Effector memory CD8-positive, alpha-beta T cell (primary cell): ENCODE results near the gene CAMSAP2.

Source experiments
- ATAC-seq: fragments of 150-1000 bp; cut with Tn5 transposase; replicated peaks from 2 replicates; pipeline ENCODE4 v1.10.0; 2021; ENCODE audit warnings: mild to moderate bottlenecking, moderate library complexity
- DNase-seq, 3 experiments: peaks; one replicate each; pipeline ENCODE4 v3.0.0; 2021
- H3K27ac Mint-ChIP-seq, 2 donors: one replicate each; pipeline ENCODE4 v1.8.0; 2022; ENCODE audit warnings: mild to moderate bottlenecking in 2 of 2, mixed read lengths in 2 of 2, moderate library complexity in 2 of 2
- H3K27me3 Mint-ChIP-seq, 2 donors: one replicate each; pipeline ENCODE4 v1.8.0; 2022; ENCODE audit warnings: mixed read lengths in 2 of 2
- H3K36me3 Mint-ChIP-seq: one replicate; pipeline ENCODE4 v1.8.0; 2022; ENCODE audit warnings: mild to moderate bottlenecking, moderate library complexity, mixed read lengths; ENCODE audit not compliant: insufficient read depth
- H3K4me1 Mint-ChIP-seq, 2 donors: one replicate each; pipeline ENCODE4 v1.8.0; 2022; ENCODE audit warnings: low read depth in 2 of 2, mixed read lengths in 2 of 2
- H3K4me3 Mint-ChIP-seq, 2 donors: one replicate each; pipeline ENCODE4 v1.8.0; 2022; ENCODE audit warnings: mild to moderate bottlenecking in 2 of 2, mixed read lengths in 2 of 2, moderate library complexity in 2 of 2
- H3K9me3 Mint-ChIP-seq, 2 donors: one replicate each; pipeline ENCODE4 v1.8.0; 2022; ENCODE audit warnings: mixed read lengths in 2 of 2

CAMSAP2 gene

GRCh38 chr1:200889571-200889970 is 150.9 kb downstream of the CAMSAP2 start:
- Mint-ChIP-seq H3K4me1 (peaks cover 50 to 57% of the 10 kb centered on the region in 2 donors), H3K36me3 (peaks cover 8% of the 10 kb centered on the region), H3K27me3 (peaks cover 11 to 32% of the 10 kb centered on the region in 2 donors), H3K9me3 (no peaks in the 10 kb centered on the region), H3K4me3 (peak overlapping the region; percentile 68), H3K27ac (peak overlapping the region; percentile 80 to 83)
- DNase-seq (no peak), ATAC-seq (peak; percentile 21)

GRCh38 chr1:200890027-200890426 is 151.3 kb downstream of the CAMSAP2 start:
- peak overlapping the region; percentile 68 for H3K4me3 Mint-ChIP-seq

GRCh38 chr1:200890818-200891773 is 152.4 kb downstream of the CAMSAP2 start:
- Mint-ChIP-seq H3K4me3 (peak overlapping the region; percentile 68 to 74), H3K36me3 (peaks cover 8% of the 10 kb centered on the region), H3K27me3 (peaks cover 11 to 37% of the 10 kb centered on the region in 2 donors), H3K27ac (peak overlapping the region; percentile 70), H3K4me1 (peaks cover 44 to 48% of the 10 kb centered on the region in 2 donors), H3K9me3 (no peaks in the 10 kb centered on the region)
- DNase-seq (no peak), ATAC-seq (no peak)

More at GRCh38 chr1:200890027-200890426, 151.3 kb downstream of the CAMSAP2 start:
- H3K36me3 Mint-ChIP-seq = peaks cover 8% of the 10 kb centered on the region
- peak overlapping the region; percentile 70 to 83 for H3K27ac Mint-ChIP-seq
- peaks cover 50 to 57% of the 10 kb centered on the region in 2 donors for H3K4me1 Mint-ChIP-seq
- DNase-seq (no peak), ATAC-seq (no peak)
- H3K27me3 Mint-ChIP-seq = peaks cover 11 to 37% of the 10 kb centered on the region in 2 donors
- H3K9me3 Mint-ChIP-seq = no peaks in the 10 kb centered on the region

- peaks cover 41 to 44% of the 10 kb centered on the region in 2 donors for H3K4me1 Mint-ChIP-seq
- H3K4me3 Mint-ChIP-seq = peak overlapping the region; percentile 59 to 68
- H3K9me3 Mint-ChIP-seq = no peaks in the 10 kb centered on the region
- H3K36me3 Mint-ChIP-seq = peaks cover 8% of the 10 kb centered on the region
- ATAC-seq (no peak), DNase-seq (no peak)
- peaks cover 11 to 37% of the 10 kb centered on the region in 2 donors for H3K27me3 Mint-ChIP-seq
- H3K27ac Mint-ChIP-seq = no peak overlapping the region
Observed at GRCh38 chr1:200891774-200892157, 153.1 kb downstream of the CAMSAP2 start.

- Mint-ChIP-seq H3K27ac (no peak overlapping the region), H3K9me3 (no peaks in the 10 kb centered on the region), H3K36me3 (peaks cover 8% of the 10 kb centered on the region), H3K4me3 (peak overlapping the region in 1 of 2 donors; percentile 68), H3K27me3 (peaks cover 11 to 42% of the 10 kb centered on the region in 2 donors), H3K4me1 (peaks cover 36 to 38% of the 10 kb centered on the region in 2 donors)
- ATAC-seq (no peak), DNase-seq (no peak)
Observed at GRCh38 chr1:200892546-200892945, 153.9 kb downstream of the CAMSAP2 start.

- Mint-ChIP-seq H3K4me3 (no peak overlapping the region), H3K27ac (no peak overlapping the region), H3K27me3 (peaks cover 11 to 46% of the 10 kb centered on the region in 2 donors), H3K36me3 (peaks cover 4% of the 10 kb centered on the region), H3K4me1 (peaks cover 34% of the 10 kb centered on the region in 2 donors), H3K9me3 (no peaks in the 10 kb centered on the region)
- no peak for DNase-seq
- ATAC-seq = no peak
Observed at GRCh38 chr1:200892958-200893357, 154.3 kb downstream of the CAMSAP2 start.

GRCh38 chr1:200893411-200893901 is 154.8 kb downstream of the CAMSAP2 start:
- H3K27me3 Mint-ChIP-seq = peaks cover 11 to 50% of the 10 kb centered on the region in 2 donors

GRCh38 chr1:200894712-200895442 is 156.2 kb downstream of the CAMSAP2 start, which contains the start of gene INAVA:
INAVA (plus strand) TSS chr1:200894900; CDS start chr1:200898401, 3,501 bp downstream.
- DNase-seq (no peak), ATAC-seq (no peak)
- Mint-ChIP-seq H3K27ac (peak within 1 kb of the TSS in 1 of 2 donors; percentile 25), H3K4me3 (no peak within 1 kb of the TSS), H3K9me3 (no peaks in the 10 kb centered on the region), H3K4me1 (peaks cover 15 to 21% of the 10 kb centered on the region in 2 donors), H3K36me3 (no peaks in the 10 kb centered on the region), H3K27me3 (peaks cover 11 to 57% of the 10 kb centered on the region in 2 donors)

More at GRCh38 chr1:200893411-200893901, 154.8 kb downstream of the CAMSAP2 start:
- Mint-ChIP-seq H3K4me1 (peaks cover 29 to 31% of the 10 kb centered on the region in 2 donors), H3K27ac (no peak overlapping the region), H3K9me3 (no peaks in the 10 kb centered on the region), H3K36me3 (peaks cover 1% of the 10 kb centered on the region), H3K4me3 (no peak overlapping the region)
- ATAC-seq (no peak), DNase-seq (no peak)

- H3K4me1 Mint-ChIP-seq = peaks cover 12 to 18% of the 10 kb centered on the region in 2 donors
- H3K36me3 Mint-ChIP-seq = no peaks in the 10 kb centered on the region
- ATAC-seq (no peak), DNase-seq (no peak)
- H3K27ac Mint-ChIP-seq = no peak overlapping the region
- peaks cover 11 to 62% of the 10 kb centered on the region in 2 donors for H3K27me3 Mint-ChIP-seq
- H3K9me3 Mint-ChIP-seq = no peaks in the 10 kb centered on the region
- no peak overlapping the region for H3K4me3 Mint-ChIP-seq
Observed at GRCh38 chr1:200895443-200895789, 156.7 kb downstream of the CAMSAP2 start.

GRCh38 chr1:200895801-200896530 is 157.3 kb downstream of the CAMSAP2 start:
- H3K9me3 Mint-ChIP-seq = no peaks in the 10 kb centered on the region
- H3K4me1 Mint-ChIP-seq = peaks cover 8 to 15% of the 10 kb centered on the region in 2 donors
- DNase-seq (no peak), ATAC-seq (no peak)
- no peak overlapping the region for H3K4me3 Mint-ChIP-seq
- peaks cover 11 to 68% of the 10 kb centered on the region in 2 donors for H3K27me3 Mint-ChIP-seq
- H3K27ac Mint-ChIP-seq = no peak overlapping the region
- no peaks in the 10 kb centered on the region for H3K36me3 Mint-ChIP-seq

- Mint-ChIP-seq H3K4me3 (no peak overlapping the region), H3K4me1 (peaks cover 4 to 11% of the 10 kb centered on the region in 2 donors), H3K27ac (no peak overlapping the region), H3K36me3 (no peaks in the 10 kb centered on the region), H3K27me3 (peaks cover 11 to 71% of the 10 kb centered on the region in 2 donors), H3K9me3 (no peaks in the 10 kb centered on the region)
- no peak for DNase-seq
- ATAC-seq = no peak
Observed at GRCh38 chr1:200896531-200897196, 158.0 kb downstream of the CAMSAP2 start.

- ATAC-seq (no peak), DNase-seq (no peak)
- H3K27ac Mint-ChIP-seq = no peak overlapping the region
- no peaks in the 10 kb centered on the region for H3K9me3 Mint-ChIP-seq
- peaks cover 11 to 71% of the 10 kb centered on the region in 2 donors for H3K27me3 Mint-ChIP-seq
- peaks cover 0 to 10% of the 10 kb centered on the region in 2 donors for H3K4me1 Mint-ChIP-seq
- no peak overlapping the region for H3K4me3 Mint-ChIP-seq
- H3K36me3 Mint-ChIP-seq = no peaks in the 10 kb centered on the region
Observed at GRCh38 chr1:200897259-200897658, 158.6 kb downstream of the CAMSAP2 start.
